GM18909 (cell line): ENCODE results near the gene KLHL30.
"Not testable (repeated sequence)": the region's sequence is repeated elsewhere in the genome, so short reads cannot be mapped to it uniquely, and the experiment has no call there.

Experiments
- ATAC-seq: cut with Tn5 transposase; IDR thresholded peaks from one replicate; pipeline ENCODE4 v1.9.1; 2021; ENCODE audit warnings: mild to moderate bottlenecking; ENCODE audit not compliant: unreplicated experiment, poor library complexity

KLHL30 gene

DNA sequence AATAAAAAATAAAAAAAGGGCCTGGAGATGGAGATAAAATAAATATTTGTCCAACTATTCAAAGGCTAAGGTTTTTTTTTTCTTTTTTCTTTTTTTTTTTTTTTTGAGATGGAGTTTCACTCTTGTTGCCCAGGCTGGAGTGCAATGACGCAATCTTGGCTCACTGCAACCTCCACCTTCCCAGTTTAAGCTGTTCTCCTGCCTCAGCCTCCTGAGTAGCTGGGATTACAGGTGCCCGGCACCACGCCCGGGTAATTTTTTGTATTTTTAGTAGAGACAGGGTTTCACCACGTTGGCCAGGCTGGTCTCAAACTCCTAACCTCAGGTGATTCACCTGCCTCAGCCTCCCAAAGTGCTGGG is 32.6 kb downstream of the KLHL30 start:
- not testable (repeated sequence) for ATAC-seq

- ATAC-seq, result no peak
These were observed 33.2 kb downstream of the KLHL30 start for GRCh38 chr2:238171575-238172187.

DNA sequence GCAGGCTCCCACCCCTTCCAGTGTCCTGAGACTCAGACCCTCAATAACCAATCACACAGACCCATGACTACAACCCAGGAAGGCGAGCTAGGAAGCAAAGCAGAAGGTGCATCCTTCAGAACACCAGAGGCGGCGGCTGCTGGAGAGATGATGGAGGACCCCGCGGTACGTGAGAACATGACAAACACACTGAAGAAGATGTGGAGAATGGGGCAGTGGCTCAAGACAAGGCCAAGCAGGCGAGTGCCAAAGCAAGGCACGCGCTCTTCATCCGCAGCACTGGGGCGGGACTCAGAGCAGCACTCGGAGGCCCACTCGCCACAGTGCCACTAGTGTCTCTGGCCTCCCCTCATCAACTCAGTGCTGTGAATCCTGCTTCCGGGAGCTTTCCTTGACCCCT is 34.0 kb downstream of the KLHL30 start:
- no peak for ATAC-seq

DNA sequence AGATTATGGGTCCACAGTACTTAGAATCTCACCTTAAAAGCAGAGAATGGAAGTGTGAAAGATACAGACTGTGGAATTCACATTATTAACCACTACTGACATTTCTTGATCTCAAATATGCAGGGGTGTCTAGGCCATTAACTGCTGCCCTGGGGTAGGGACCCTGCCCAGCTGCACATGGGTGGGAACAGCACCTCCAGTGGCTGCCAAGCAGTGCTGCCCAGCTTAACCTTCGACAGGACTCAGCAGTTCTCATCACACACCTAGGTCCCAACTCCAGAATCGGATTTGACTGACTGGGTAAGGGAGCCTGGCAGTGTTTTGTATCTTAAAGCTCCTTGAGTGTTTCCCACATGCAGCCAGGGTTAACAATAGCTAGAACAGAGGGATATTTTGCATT is 35.2 kb downstream of the KLHL30 start:
- no peak for ATAC-seq

DNA sequence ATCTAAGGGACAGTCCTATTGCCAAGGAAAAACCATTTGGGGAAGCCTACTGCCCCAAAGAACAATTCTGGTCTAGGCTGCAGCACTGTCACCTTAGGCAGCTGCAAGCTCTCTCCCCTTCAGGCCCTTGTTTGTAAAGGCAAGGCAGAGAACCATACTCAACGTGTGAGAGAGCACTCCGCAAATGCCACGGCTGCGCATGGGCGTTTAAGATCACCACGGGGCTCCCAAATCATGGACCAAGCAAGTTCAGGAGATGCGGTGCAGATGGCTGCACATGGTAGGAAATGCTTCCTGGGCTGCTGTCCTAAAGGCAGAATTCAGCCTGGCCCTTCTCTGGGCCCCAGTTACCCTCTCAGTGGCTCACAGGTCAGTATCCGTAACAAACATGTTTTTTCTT is 35.8 kb downstream of the KLHL30 start:
- no peak for ATAC-seq

DNA sequence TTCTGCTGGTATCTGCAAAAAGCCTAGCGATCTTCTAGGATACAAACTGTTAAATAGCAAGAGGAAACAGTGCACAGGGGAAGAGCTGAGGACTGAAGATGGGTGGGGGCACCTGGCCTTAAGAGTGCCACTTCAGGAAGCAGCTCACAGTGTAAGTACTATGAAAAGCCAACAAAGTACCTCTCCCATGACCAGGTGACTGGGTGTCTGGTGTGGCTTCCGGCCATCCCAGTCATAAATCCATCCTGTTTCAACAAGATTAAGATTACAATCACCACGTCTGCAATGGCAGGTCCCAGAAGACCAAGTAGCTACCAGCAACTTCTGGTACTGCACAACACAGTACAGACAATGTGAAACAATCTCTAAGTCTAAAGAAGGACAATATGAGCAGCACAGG is 36.2 kb downstream of the KLHL30 start:
- no peak for ATAC-seq

DNA sequence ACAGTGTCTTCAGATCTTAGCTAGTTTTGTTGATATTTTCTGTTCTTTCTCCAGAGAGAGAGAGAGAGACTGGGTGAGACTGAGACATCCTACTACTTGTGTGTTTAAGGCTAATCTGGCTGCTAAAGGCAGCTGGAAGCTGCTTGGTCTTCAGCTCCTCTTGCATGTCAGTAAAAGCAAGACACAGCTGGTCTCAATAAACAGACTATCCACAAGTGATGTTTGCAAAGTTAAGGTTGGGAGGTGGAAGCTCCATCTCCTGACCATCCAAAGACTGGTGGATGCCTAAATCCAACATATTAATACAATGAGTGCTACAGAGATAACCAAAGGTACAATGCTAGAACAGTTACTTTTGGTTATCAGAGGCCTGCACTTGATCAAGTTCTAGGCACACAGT is 38.1 kb downstream of the KLHL30 start:
- ATAC-seq, result no peak

DNA sequence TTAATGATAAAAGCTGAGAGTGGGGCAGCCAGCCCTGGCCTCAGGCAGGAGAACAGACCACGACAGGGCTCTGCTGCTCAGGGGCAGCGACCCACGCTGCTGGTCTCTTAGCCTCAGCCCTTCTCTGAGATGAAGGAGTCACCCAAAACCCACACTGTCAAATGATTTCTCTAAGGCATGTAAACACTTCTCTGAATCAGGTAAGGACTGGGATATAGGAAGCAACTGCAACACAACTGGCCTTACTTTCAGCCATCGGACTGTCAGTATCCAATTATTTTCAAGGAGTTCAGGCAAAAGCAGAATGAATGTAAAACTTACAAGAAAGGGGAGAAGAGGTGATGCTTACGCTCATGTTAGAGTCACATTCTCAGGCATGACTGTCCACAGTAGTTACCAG is 42.1 kb downstream of the KLHL30 start:
- ATAC-seq, result no peak

GRCh38 chr2:238182362-238182761 is 43.9 kb downstream of the KLHL30 start:
- ATAC-seq, result no peak

DNA sequence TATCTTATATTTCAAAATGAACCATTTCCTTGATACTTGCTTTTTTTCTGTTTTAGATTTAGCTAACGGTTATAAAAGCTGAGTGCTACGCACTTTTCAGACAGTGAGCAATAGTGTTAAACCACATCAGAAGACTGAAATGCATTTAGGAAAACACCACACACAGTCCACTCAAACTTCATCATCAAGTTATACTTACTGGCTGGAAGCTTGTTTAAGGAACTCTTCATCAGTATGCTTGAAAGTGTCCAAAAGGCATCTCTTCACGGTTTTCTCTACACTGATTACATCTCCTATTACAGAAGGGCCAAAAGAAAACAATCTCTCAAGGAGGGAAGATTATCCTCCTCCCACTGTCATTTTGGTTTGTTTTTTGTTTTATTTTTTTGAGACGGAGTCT is 45.4 kb downstream of the KLHL30 start:
- ATAC-seq, result no peak

- no peak for ATAC-seq
These were observed 49.4 kb downstream of the KLHL30 start for GRCh38 chr2:238187618-238188548.

GRCh38 chr2:238190445-238190844 is 52.0 kb downstream of the KLHL30 start:
- ATAC-seq, result no peak
